Neural cell (in vitro differentiated cells): ENCODE measurements around the gene NBPF14. TPM values are rescaled to one million over a fixed set of nuclear protein-coding genes. Genes with fewer than 3 reads are reported as not detected.
"Not testable (repeated sequence)": the region's sequence is repeated elsewhere in the genome, so short reads cannot be mapped to it uniquely, and the experiment has no call there.

ENCODE experiments used
- H2AFZ ChIP-seq: fragments of 200-600, 300-800 bp; sonication (generic), shearing (Covaris generic); 2 replicates; pipeline ENCODE4 v1.6.0; 2014; ENCODE audit warnings: low read depth, mild to moderate bottlenecking, antibody characterized with exemption, low read length, moderate library complexity
- H3F3A ChIP-seq: fragments of 200-600 bp; shearing (Covaris generic); 2 replicates; pipeline ENCODE4 v1.6.1; 2016; ENCODE audit warnings: mild to moderate bottlenecking, moderate library complexity, mixed read lengths, antibody characterized with exemption, low read length; ENCODE audit not compliant: insufficient read depth, poor library complexity, severe bottlenecking
- H3K27ac ChIP-seq: fragments of 200-600, 300-800 bp; sonication (generic), shearing (Covaris generic); 2 replicates; pipeline ENCODE4 v1.5.1; 2014; ENCODE audit warnings: mild to moderate bottlenecking, low read length, moderate library complexity
- H3K27me3 ChIP-seq: fragments of 300-800, 200-600 bp; sonication (generic), shearing (Covaris generic); 2 replicates; pipeline ENCODE4 v1.6.0; 2014; ENCODE audit warnings: mild to moderate bottlenecking, low read depth, low read length, moderate library complexity; ENCODE audit not compliant: insufficient read depth
- H3K36me3 ChIP-seq: fragments of 300-800, 200-600 bp; sonication (generic), shearing (Covaris generic); 2 replicates; pipeline ENCODE4 v1.5.1; 2014; ENCODE audit warnings: mild to moderate bottlenecking, antibody characterized with exemption, low read length, moderate library complexity; ENCODE audit not compliant: insufficient read depth
- H3K4me2 ChIP-seq: fragments of 300-800, 200-600 bp; sonication (generic), shearing (Covaris generic); 2 replicates; pipeline ENCODE4 v1.6.0; 2014; ENCODE audit warnings: mild to moderate bottlenecking, low read length
- H3K4me3 ChIP-seq: fragments of 300-800, 200-600 bp; sonication (generic), shearing (Covaris generic); 2 replicates; pipeline ENCODE4 v1.5.1; 2014; ENCODE audit warnings: mild to moderate bottlenecking, low read length, moderate library complexity
- H3K79me2 ChIP-seq: fragments of 200-600 bp; shearing (Covaris generic); replicated peaks from 2 replicates; pipeline ENCODE4 v1.6.0; 2014; ENCODE audit warnings: mild to moderate bottlenecking, low read length, moderate library complexity; ENCODE audit not compliant: insufficient read depth
- H3K9ac ChIP-seq: fragments of 300-800, 200-600 bp; sonication (generic), shearing (Covaris generic); 2 replicates; pipeline ENCODE4 v1.6.1; 2016; ENCODE audit warnings: mild to moderate bottlenecking, low read length, mixed read lengths
- H3K9me2 ChIP-seq: fragments of 200-600 bp; shearing (Covaris generic); 2 replicates; pipeline ENCODE4 v1.6.1; 2016; ENCODE audit warnings: mild to moderate bottlenecking, low read length, mixed read lengths; ENCODE audit not compliant: insufficient read depth
- H3K9me3 ChIP-seq: fragments of 200-600, 300-800 bp; sonication (generic), shearing (Covaris generic); 2 replicates; pipeline ENCODE4 v1.6.1; 2016; ENCODE audit warnings: mild to moderate bottlenecking, mixed run types, low read length, moderate library complexity, mixed read lengths
- H4K20me1 ChIP-seq: fragments of 200-600 bp; shearing (Covaris generic); 2 replicates; pipeline ENCODE4 v1.6.1; 2016; ENCODE audit warnings: mild to moderate bottlenecking, mixed run types; ENCODE audit not compliant: insufficient read depth
- POLR2AphosphoS5 ChIP-seq: IDR thresholded peaks from 2 replicates; pipeline ENCODE4 v1.6.1; 2012
- SMC3 ChIP-seq: fragments of 450-650 bp; conservative IDR thresholded peaks from 2 replicates; pipeline ENCODE4 v1.6.1; 2014; ENCODE audit warnings: antibody characterized with exemption, mild to moderate bottlenecking, moderate library complexity; ENCODE audit not compliant: poor library complexity
- polyA plus RNA-seq: library from polyadenylated mRNA; depleted of rRNA; stranded (reverse); fragments of >200 nt; gene quantifications from 2 replicates; pipeline ENCODE4 v1.2.3, GENCODE V29; 2014

NBPF14 gene
- polyA plus RNA-seq, 1 donor from 2014 or later: 1.4 TPM

- H3K9me3 ChIP-seq, H3K9me2 ChIP-seq, H3K79me2 ChIP-seq, H3K36me3 ChIP-seq, H3F3A ChIP-seq, H3K4me3 ChIP-seq, H4K20me1 ChIP-seq, H2AFZ ChIP-seq, H3K4me2 ChIP-seq, H3K27me3 ChIP-seq, H3K9ac ChIP-seq, H3K27ac ChIP-seq: not testable (repeated sequence)
Observed at GRCh38 chr1:148528591-148528990, 67.2 kb downstream of the NBPF14 start.

GRCh38 chr1:148526587-148526986 lies 69.2 kb downstream of the NBPF14 start:
- not testable (repeated sequence) for H3K9me3 ChIP-seq, H3K27ac ChIP-seq, H3K4me2 ChIP-seq, H3F3A ChIP-seq, H4K20me1 ChIP-seq, H3K9ac ChIP-seq, H3K27me3 ChIP-seq, H3K36me3 ChIP-seq, H2AFZ ChIP-seq, H3K4me3 ChIP-seq, H3K9me2 ChIP-seq, H3K79me2 ChIP-seq

- not testable (repeated sequence) for H3K4me2 ChIP-seq
Observed at GRCh38 chr1:148523205-148524144, 72.3 kb downstream of the NBPF14 start.

GRCh38 chr1:148522561-148523204 lies 73.1 kb downstream of the NBPF14 start:
- H3K9me2 ChIP-seq, H3F3A ChIP-seq, H3K9me3 ChIP-seq, H2AFZ ChIP-seq, H3K79me2 ChIP-seq, H3K4me2 ChIP-seq, H3K27me3 ChIP-seq, H4K20me1 ChIP-seq, H3K36me3 ChIP-seq: not testable (repeated sequence)
- Histone ChIP-seq H3K4me3 (peak overlapping the region; percentile 60), H3K9ac (peak overlapping the region; percentile 45), H3K27ac (peak overlapping the region; percentile 67)
- TF ChIP-seq SMC3 (peak; percentile 15), POLR2AphosphoS5 (peak; percentile 97)

More at GRCh38 chr1:148523205-148524144, 72.3 kb downstream of the NBPF14 start:
- not testable (repeated sequence) for H3K79me2 ChIP-seq, H2AFZ ChIP-seq, H4K20me1 ChIP-seq, H3K36me3 ChIP-seq, H3F3A ChIP-seq, H3K4me3 ChIP-seq, H3K9me2 ChIP-seq, H3K27ac ChIP-seq, H3K9me3 ChIP-seq, H3K9ac ChIP-seq, H3K27me3 ChIP-seq

- not testable (repeated sequence) for H2AFZ ChIP-seq, H3F3A ChIP-seq, H3K79me2 ChIP-seq, H3K36me3 ChIP-seq, H3K9me3 ChIP-seq, H4K20me1 ChIP-seq, H3K27me3 ChIP-seq, H3K4me2 ChIP-seq, H3K9ac ChIP-seq, H3K9me2 ChIP-seq, H3K4me3 ChIP-seq
- peak overlapping the region; percentile 44 for H3K27ac ChIP-seq
Observed at GRCh38 chr1:148522072-148522471, 73.7 kb downstream of the NBPF14 start.

GRCh38 chr1:148514310-148514709 lies 81.5 kb downstream of the NBPF14 start:
- not testable (repeated sequence) for H3K79me2 ChIP-seq, H3K4me2 ChIP-seq, H3K9ac ChIP-seq, H3K9me2 ChIP-seq, H3F3A ChIP-seq, H3K4me3 ChIP-seq, H2AFZ ChIP-seq, H4K20me1 ChIP-seq, H3K27ac ChIP-seq, H3K36me3 ChIP-seq, H3K9me3 ChIP-seq, H3K27me3 ChIP-seq

GRCh38 chr1:148512571-148513184 lies 83.1 kb downstream of the NBPF14 start:
- not testable (repeated sequence) for H3K4me3 ChIP-seq, H3K9me2 ChIP-seq, H2AFZ ChIP-seq, H4K20me1 ChIP-seq, H3K4me2 ChIP-seq, H3K9ac ChIP-seq, H3F3A ChIP-seq, H3K27ac ChIP-seq, H3K79me2 ChIP-seq, H3K36me3 ChIP-seq, H3K27me3 ChIP-seq, H3K9me3 ChIP-seq
